ENCODE results near the gene MAFG. TPM values are rescaled to one million over a fixed set of nuclear protein-coding genes. Genes with fewer than 3 reads are reported as not detected.
"Not testable (repeated sequence)": the region's sequence is repeated elsewhere in the genome, so short reads cannot be mapped to it uniquely, and the experiment has no call there.

The MAFG gene
- total RNA-seq, 1 donor from 2014 or later = 14.4 TPM

GRCh38 chr17:81958633-81959342 is 31.3 kb upstream of the MAFG start:
- no peak for DNase-seq (ENCODE audit: low read depth)

GRCh38 chr17:81957691-81958432 is 30.3 kb upstream of the MAFG start:
- no peak for DNase-seq (ENCODE audit: low read depth)

- DNase-seq (ENCODE audit: low read depth) = no peak
These were observed 29.4 kb upstream of the MAFG start for GRCh38 chr17:81956607-81957589.

DNA sequence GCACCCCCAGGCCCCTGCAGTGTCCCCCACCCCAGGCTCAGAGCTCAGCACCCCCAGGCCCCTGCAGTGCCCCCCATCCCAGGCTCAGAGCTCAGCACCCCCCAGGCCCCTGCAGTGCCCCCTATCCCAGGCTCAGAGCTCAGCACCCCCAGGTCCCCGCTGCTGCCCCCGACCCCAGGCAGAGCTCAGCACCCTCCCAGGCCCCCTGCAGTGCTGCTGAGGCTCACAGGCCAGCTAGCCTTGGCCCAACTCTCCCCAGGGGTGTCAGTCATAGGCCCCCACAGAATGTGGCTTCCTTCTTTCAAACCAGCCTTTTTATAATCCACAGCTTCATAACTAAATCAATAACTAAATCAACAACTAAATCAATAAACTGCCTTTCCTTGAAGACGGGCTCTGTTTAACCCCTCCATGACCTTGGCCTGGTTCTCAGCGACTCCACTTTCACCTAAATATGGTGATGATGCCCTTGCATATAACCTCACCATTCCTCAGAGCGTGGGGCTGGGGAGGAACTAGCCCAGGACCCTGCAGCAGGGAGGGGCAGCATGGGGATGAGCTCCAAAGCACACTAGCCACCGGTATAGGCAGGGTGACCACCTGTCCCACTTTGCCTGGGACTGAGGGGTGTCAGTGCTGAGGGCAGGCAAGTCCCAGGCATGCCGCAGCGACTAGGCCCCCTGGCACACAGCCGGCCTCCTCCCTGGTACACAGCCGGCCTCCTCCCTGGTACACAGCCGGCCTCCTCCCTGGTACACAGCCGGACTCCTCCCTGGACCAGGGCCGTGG is 28.4 kb upstream of the MAFG start:
- DNase-seq (ENCODE audit: low read depth) = no peak

GRCh38 chr17:81955058-81955681 is 27.6 kb upstream of the MAFG start:
- no peak for DNase-seq (ENCODE audit: low read depth)

DNA sequence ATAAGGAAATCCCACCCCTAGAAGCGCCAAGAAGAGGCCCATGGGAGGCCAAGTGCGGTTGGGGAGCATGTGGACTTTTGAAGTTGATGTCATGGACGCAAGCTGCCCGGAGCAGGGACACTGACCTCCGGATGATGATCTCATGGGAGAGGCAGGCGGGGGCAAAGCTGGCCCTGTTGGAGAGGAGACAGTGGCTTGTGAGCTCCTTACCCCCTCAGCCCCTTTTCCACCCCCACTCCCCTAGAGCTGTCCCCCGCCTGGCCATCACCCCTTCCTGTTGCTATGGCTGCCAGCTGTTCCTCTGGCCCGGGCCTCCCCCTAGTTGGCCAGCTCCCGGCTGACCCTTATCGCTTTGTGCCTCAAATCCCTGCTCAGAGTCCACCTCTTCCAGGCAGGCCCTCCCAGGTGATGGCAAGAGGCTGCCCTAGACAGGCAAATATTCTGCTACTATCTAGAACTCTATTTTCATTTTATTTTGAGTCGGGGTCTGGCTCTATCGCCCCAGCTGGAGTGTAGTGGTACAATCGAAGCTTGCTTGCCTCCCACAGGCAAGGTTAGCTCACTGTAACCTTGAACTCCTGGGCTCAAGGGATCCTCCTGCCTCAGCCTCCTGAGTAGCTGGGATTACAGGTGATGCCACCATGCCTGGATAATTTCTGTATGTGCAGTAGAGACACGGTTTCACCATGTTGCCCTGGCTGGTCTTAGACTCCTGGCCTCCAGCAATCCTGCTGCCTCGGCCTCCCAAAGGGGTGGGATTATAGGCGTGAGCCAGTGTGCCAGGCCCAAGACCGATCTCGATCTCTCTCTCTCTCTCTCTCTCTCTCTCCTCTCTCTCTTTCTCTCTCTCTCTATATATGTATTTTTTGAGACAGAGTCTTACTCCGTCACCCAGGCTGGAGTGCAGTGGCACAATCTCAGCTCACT is 26.9 kb upstream of the MAFG start:
- DNase-seq (ENCODE audit: low read depth) = no peak

GRCh38 chr17:81953443-81953842 is 25.9 kb upstream of the MAFG start:
- not testable (repeated sequence) for DNase-seq (ENCODE audit: low read depth)

GRCh38 chr17:81952792-81953228 is 25.3 kb upstream of the MAFG start:
- DNase-seq (ENCODE audit: low read depth) = no peak

- DNase-seq (ENCODE audit: low read depth) = no peak
These were observed 24.5 kb upstream of the MAFG start for GRCh38 chr17:81951785-81952684.

GRCh38 chr17:81950501-81950900 is 23.0 kb upstream of the MAFG start:
- no peak for DNase-seq (ENCODE audit: low read depth)

- DNase-seq (ENCODE audit: low read depth) = no peak
These were observed 21.3 kb upstream of the MAFG start for GRCh38 chr17:81948635-81949378.

DNA sequence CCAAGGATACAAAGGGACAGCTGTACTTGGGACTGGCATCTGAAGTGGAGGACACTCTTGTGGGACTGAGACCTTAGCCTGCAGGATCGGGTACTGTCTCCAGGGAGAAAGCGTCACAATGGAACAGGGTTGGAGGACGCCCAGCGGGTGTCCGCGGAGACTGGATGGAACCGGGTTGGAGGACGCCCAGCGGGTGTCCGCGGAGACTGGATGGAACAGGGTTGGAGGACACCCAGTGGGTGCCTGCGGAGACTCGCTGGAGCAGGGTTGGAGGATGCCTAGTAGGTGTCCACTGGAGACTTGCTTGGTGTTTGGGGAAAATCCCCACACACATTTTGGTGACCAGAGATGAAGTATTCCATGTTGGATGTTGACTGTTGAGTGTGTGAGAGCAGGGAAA is 19.7 kb upstream of the MAFG start, which contains the start of gene MYADML2:
TSS of gene MYADML2 (minus strand) at position 45 of the 400 bp plus-strand sequence. CDS start 5,492 bp downstream, outside the sequence.
- DNase-seq (ENCODE audit: low read depth) = no peak

DNA sequence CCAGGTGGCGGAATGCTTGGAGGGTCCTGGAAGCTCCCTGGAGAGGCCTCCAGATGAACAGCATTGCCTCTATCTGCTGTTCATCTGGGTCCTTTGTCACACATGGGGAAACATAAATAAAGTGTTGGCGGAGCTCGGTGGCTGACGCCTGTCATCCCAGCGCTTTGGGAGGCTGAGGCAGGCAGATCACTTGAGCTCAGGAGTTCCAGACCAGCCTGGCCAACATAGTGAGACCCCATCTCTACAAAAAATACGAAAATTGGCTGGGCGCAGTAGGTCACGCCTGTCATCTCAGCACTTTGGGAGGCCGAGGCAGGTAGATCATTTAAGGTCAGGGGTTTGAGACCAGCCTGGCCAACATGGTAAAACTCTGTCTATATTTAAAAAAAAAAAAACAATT is 17.3 kb upstream of the MAFG start:
- DNase-seq (ENCODE audit: low read depth) = no peak

GRCh38 chr17:81942167-81942553 is 14.6 kb upstream of the MAFG start:
- no peak for DNase-seq (ENCODE audit: low read depth)

DNA sequence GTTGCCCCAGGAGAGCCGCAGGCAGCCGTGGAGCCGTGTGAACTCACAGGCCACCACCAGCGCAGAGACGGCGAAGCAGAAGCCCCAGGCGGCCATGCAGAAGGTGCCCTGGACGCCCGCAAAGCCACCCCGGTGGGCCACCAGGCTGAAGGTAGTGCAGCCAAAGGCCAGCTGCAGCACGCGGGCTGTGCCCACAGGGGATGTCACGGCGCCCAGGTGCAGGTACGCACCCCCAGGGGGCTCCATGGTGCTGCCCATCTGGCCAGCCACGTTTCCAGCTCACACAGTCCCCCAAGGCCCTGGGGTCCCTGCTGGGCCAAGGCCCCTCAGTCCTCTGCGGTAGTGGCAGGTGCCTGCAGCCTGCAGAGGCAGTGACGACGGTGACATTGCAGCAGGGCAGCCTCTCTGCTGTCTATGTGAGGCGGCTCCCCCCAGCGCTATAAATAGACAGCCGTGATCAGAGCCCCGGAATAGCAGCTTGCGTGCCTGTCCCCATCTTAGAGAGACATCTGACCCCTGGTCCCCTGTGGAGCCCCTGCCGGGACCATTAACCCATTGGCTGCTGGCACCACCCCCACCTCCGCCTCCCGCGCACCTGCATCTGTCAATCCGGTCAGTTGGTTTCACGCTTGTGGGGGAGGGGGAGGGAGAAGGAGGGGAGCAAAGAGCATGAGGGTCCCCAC is 14.1 kb upstream of the MAFG start:
- DNase-seq (ENCODE audit: low read depth) = no peak

DNA sequence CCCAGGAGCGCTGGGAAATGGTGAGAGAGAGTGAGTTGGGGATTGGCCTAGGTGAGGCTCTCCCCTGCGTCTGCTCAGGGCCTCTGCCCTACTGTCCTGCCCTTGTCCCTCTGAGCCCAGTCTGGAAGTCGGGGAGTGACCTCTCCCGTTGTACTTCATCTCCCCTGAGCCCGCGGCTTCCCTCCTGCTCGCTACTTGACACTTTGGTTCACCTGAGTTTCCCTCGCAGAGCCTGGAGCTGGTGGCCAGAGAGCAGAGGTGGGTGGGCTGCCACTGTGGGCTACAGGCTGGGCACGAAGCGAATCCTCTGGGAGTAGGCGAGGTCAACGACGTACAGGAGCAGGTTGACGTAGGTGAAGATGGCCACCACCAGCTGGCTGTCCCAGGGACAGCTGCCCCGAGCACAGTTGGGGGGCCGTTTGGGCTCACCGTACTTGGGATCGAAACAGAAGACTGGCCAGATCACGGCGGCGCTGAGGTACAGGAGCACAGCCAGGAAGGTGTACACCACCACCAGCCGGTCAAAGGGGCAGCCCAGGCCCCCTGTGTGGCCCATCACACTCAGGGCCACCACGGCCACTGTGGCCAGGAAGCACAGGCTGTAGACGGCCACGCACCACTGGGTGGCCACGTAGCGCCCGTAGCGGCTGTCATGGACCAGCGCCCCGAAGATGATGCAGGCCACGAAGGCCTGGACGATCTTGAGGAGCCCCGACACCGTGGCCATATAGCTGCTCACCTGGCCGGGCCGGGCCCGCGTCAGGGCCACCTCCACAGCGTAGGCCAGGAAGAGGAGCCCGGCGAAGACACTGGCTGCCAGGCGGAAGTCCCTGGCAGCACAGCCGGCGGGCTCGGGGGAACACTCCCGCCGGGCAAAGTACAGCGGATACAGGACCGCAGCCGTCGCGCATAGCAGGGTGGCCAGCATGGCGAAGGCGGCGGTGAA is 13.3 kb upstream of the MAFG start:
- DNase-seq (ENCODE audit: low read depth) = no peak
